Spinal cord (tissue), 10 donors: ENCODE data around the gene ATP9A. TPM values are rescaled to one million over a fixed set of nuclear protein-coding genes. Genes with fewer than 3 reads are reported as not detected.
"Not testable (repeated sequence)": the region's sequence is repeated elsewhere in the genome, so short reads cannot be mapped to it uniquely, and the experiment has no call there.

Experiments
- DNase-seq, 6 donors: peaks; one replicate each; pipeline versions ENCODE4 v3.0.0 to v3.0.0-alpha.2; 2013 to 2015; ENCODE audit warnings: low spot score in 6 of 6, low read depth in 4 of 6
- H3K27ac ChIP-seq: one replicate; pipeline ENCODE4 v1.5.1; 2013; ENCODE audit warnings: low read depth, low read length, control low read depth
- H3K27me3 ChIP-seq: one replicate; pipeline ENCODE4 v1.6.1; 2013; ENCODE audit warnings: low read length; ENCODE audit not compliant: control insufficient read depth, insufficient read depth
- H3K36me3 ChIP-seq: one replicate; pipeline ENCODE4 v1.6.1; 2013; ENCODE audit warnings: low read length; ENCODE audit not compliant: control insufficient read depth, insufficient read depth
- H3K4me1 ChIP-seq: one replicate; pipeline ENCODE4 v1.6.1; 2013; ENCODE audit warnings: low read length; ENCODE audit not compliant: control insufficient read depth, insufficient read depth
- H3K4me3 ChIP-seq: one replicate; pipeline ENCODE4 v1.5.1; 2013; ENCODE audit warnings: low read depth, low read length, control low read depth
- H3K9me3 ChIP-seq: one replicate; pipeline ENCODE4 v1.6.1; 2013; ENCODE audit warnings: low read length; ENCODE audit not compliant: control insufficient read depth, insufficient read depth
- WGBS: methylation state at CpG from one replicate; pipeline ENCODE4 v1.1.5; 2013; ENCODE audit warnings: missing lambda C conversion rate; ENCODE audit not compliant: insufficient coverage; 5-methylcytosine and 5-hydroxymethylcytosine counted together
- polyA plus RNA-seq, 2 donors: library from polyadenylated mRNA; unstranded; fragments of 120-200 nt; gene quantifications; one replicate each; pipeline ENCODE4 v1.2.1, GENCODE V29; 2013; ENCODE audit not compliant: insufficient read length in 2 of 2
- total RNA-seq, 2 donors: library from RNA; depleted of rRNA in 1 of 2; stranded (reverse); fragments of 120-200 nt in 1 of 2; fragments of >200 nt in 1 of 2; gene quantifications; one replicate each; pipeline versions ENCODE4 v1.2.3 to v1.2.4, GENCODE V29; 2013 to 2014
- donor health status: healthy.

The ATP9A gene
- total and polyA plus RNA-seq, 4 donors, result 77.3 to 187 (median 169) TPM

GRCh38 chr20:51757226-51757625 lies 11.0 kb downstream of the ATP9A start:
- DNase-seq, result no peak
- no peak overlapping the region for H3K4me3 ChIP-seq
- H3K9me3 ChIP-seq, result no peaks in the 10 kb centered on the region
- peaks cover 19% of the 10 kb centered on the region for H3K4me1 ChIP-seq
- no peak overlapping the region for H3K27ac ChIP-seq
- WGBS, result 67% methylated on average over 10 of the region's 10 CpGs
- H3K36me3 ChIP-seq, result peaks cover 10% of the 10 kb centered on the region
- H3K27me3 ChIP-seq, result no peaks in the 10 kb centered on the region

GRCh38 chr20:51756653-51757052 lies 11.5 kb downstream of the ATP9A start:
- Histone ChIP-seq H3K27ac (no peak overlapping the region), H3K36me3 (peaks cover 9% of the 10 kb centered on the region), H3K4me1 (peaks cover 19% of the 10 kb centered on the region), H3K4me3 (no peak overlapping the region), H3K27me3 (no peaks in the 10 kb centered on the region), H3K9me3 (no peaks in the 10 kb centered on the region)
- WGBS, result no CpG with 5 or more reads among the region's 3 CpGs
- no peak for DNase-seq

GRCh38 chr20:51753220-51753619 lies 15.0 kb downstream of the ATP9A start:
- not testable (repeated sequence) for H3K27ac ChIP-seq, H3K4me3 ChIP-seq, H3K27me3 ChIP-seq, H3K9me3 ChIP-seq, H3K36me3 ChIP-seq, DNase-seq
- WGBS, result no CpG with 5 or more reads among the region's 8 CpGs
- peaks cover 21% of the 10 kb centered on the region for H3K4me1 ChIP-seq

- peaks cover 3% of the 10 kb centered on the region for H3K36me3 ChIP-seq
- no peaks in the 10 kb centered on the region for H3K9me3 ChIP-seq
- DNase-seq, result no peak
- H3K4me3 ChIP-seq, result no peak overlapping the region
- peaks cover 18% of the 10 kb centered on the region for H3K4me1 ChIP-seq
- no peaks in the 10 kb centered on the region for H3K27me3 ChIP-seq
- H3K27ac ChIP-seq, result peak overlapping the region; percentile 47
- 89% methylated on average over 2 of the region's 9 CpGs for WGBS
Measured at GRCh38 chr20:51752343-51752951, 15.7 kb downstream of the ATP9A start.

- H3K36me3 ChIP-seq, result peaks cover 3% of the 10 kb centered on the region
- no peaks in the 10 kb centered on the region for H3K9me3 ChIP-seq
- H3K4me1 ChIP-seq, result peaks cover 12% of the 10 kb centered on the region
- 84% methylated on average over 3 of the region's 10 CpGs for WGBS
- H3K27me3 ChIP-seq, result no peaks in the 10 kb centered on the region
- H3K4me3 ChIP-seq, result no peak overlapping the region
- H3K27ac ChIP-seq, result no peak overlapping the region
- DNase-seq, result no peak
Measured at GRCh38 chr20:51750770-51751388, 17.3 kb downstream of the ATP9A start.

GRCh38 chr20:51750037-51750769 lies 18.0 kb downstream of the ATP9A start:
- H3K27ac ChIP-seq, result no peak overlapping the region

GRCh38 chr20:51749674-51750036 lies 18.5 kb downstream of the ATP9A start:
- Histone ChIP-seq H3K27ac (no peak overlapping the region), H3K27me3 (no peaks in the 10 kb centered on the region), H3K4me3 (no peak overlapping the region), H3K36me3 (peaks cover 3% of the 10 kb centered on the region), H3K9me3 (no peaks in the 10 kb centered on the region), H3K4me1 (peaks cover 12% of the 10 kb centered on the region)
- no CpG with 5 or more reads among the region's 1 CpG for whole genome bisulfite sequencing
- no peak for DNase-seq

More at GRCh38 chr20:51750037-51750769, 18.0 kb downstream of the ATP9A start:
- peaks cover 3% of the 10 kb centered on the region for H3K36me3 ChIP-seq
- H3K9me3 ChIP-seq, result no peaks in the 10 kb centered on the region
- no peak overlapping the region for H3K4me3 ChIP-seq
- no peak for DNase-seq
- peaks cover 12% of the 10 kb centered on the region for H3K4me1 ChIP-seq
- 66% methylated on average over 12 of the region's 19 CpGs for WGBS
- H3K27me3 ChIP-seq, result no peaks in the 10 kb centered on the region

GRCh38 chr20:51747182-51747911 lies 20.8 kb downstream of the ATP9A start:
- Histone ChIP-seq H3K4me3 (no peak overlapping the region), H3K9me3 (no peaks in the 10 kb centered on the region), H3K27me3 (no peaks in the 10 kb centered on the region), H3K27ac (no peak overlapping the region), H3K36me3 (no peaks in the 10 kb centered on the region), H3K4me1 (peaks cover 20% of the 10 kb centered on the region)
- no peak for DNase-seq
- WGBS, result 88% methylated on average over 3 of the region's 7 CpGs

GRCh38 chr20:51745804-51746203 lies 22.4 kb downstream of the ATP9A start:
- H3K4me3 ChIP-seq, result no peak overlapping the region
- 100% methylated on average over 1 of the region's 3 CpGs for WGBS
- peaks cover 26% of the 10 kb centered on the region for H3K4me1 ChIP-seq
- no peaks in the 10 kb centered on the region for H3K9me3 ChIP-seq
- no peaks in the 10 kb centered on the region for H3K27me3 ChIP-seq
- DNase-seq, result no peak
- no peaks in the 10 kb centered on the region for H3K36me3 ChIP-seq
- no peak overlapping the region for H3K27ac ChIP-seq
